GM12878 (cell line): ENCODE measurements around the gene ALAS2. TPM values are rescaled to one million over a fixed set of nuclear protein-coding genes. Genes with fewer than 3 reads are reported as not detected.

ENCODE experiments used
- ATAC-seq: fragments of 200-7000 bp; cut with Tn5 transposase; 3 replicates; pipeline ENCODE4 v1.9.1; 2020; ENCODE audit warnings: mild to moderate bottlenecking, moderate library complexity
- BruUV-seq: library from RNA; stranded (reverse); fragments of 400-500 nt; replicated peaks from 2 replicates; lab custom pipeline; 2021; lab: Mats Ljungman, UMichigan
- CTCF ChIA-PET: fragments of 300-600 bp; sonication (Branson Sonifier 250); formaldehyde crosslinking; extraction: SDS; loops from one replicate; lab custom pipeline; 2021; ENCODE audit warnings: inconsistent platforms; lab: Yijun Ruan, JAX
- POLR2A ChIA-PET: fragments of 350-600 bp; formaldehyde crosslinking; extraction: SDS; loops from one replicate; lab custom pipeline; 2021; ENCODE audit warnings: inconsistent platforms; lab: Charles Lee
- RAD21 ChIA-PET: fragments of 300-600 bp; sonication (Branson Sonifier 250); formaldehyde crosslinking; loops from one replicate; lab custom pipeline; 2023; ENCODE audit warnings: antibody characterized with exemption; ENCODE audit not compliant: unreplicated experiment; lab: Charles Lee
- SMC1A ChIA-PET: fragments of 300-600 bp; sonication (Branson Sonifier 250); formaldehyde crosslinking; loops from one replicate; lab custom pipeline; 2023; ENCODE audit not compliant: unreplicated experiment, uncharacterized antibody; lab: Charles Lee
- DNase-seq: peaks from one replicate; pipeline ENCODE4 v3.0.0-alpha.2; 2011; ENCODE audit warnings: low read depth, low spot score
- FAIRE-seq: peaks from 3 replicates; lab custom pipeline; 2011; peaks lifted over from hg19 to GRCh38; lab: Jason Lieb, UNC
- H2AFZ ChIP-seq: 2 replicates; pipeline ENCODE4 v1.6.0; 2011; ENCODE audit warnings: low read depth, low read length, control low read depth; ENCODE audit not compliant: control insufficient read depth
- H3K27ac ChIP-seq: 2 replicates; pipeline ENCODE4 v1.5.1; 2011; ENCODE audit warnings: control low read depth; ENCODE audit not compliant: control insufficient read depth, insufficient read depth
- H3K27me3 ChIP-seq, 2 experiments: replicated peaks in 1 of 2; 2 replicates each; pipeline versions ENCODE4 v1.6.0 to v1.6.1; 2011; ENCODE audit warnings: low read length in 1 of 2; ENCODE audit not compliant: control insufficient read depth in 2 of 2, insufficient read depth in 2 of 2
- H3K36me3 ChIP-seq, 2 experiments: 2 replicates each; pipeline ENCODE4 v1.5.1; 2011; ENCODE audit warnings: low read length in 1 of 2; ENCODE audit not compliant: control insufficient read depth in 2 of 2, insufficient read depth in 2 of 2
- H3K4me1 ChIP-seq: 2 replicates; pipeline ENCODE4 v1.6.1; 2011; ENCODE audit warnings: mild to moderate bottlenecking, low read length, moderate library complexity, mixed read lengths; ENCODE audit not compliant: control insufficient read depth, insufficient read depth
- H3K4me2 ChIP-seq: 2 replicates; pipeline ENCODE4 v1.6.0; 2011; ENCODE audit warnings: control low read depth; ENCODE audit not compliant: control insufficient read depth, insufficient read depth
- H3K4me3 ChIP-seq: fragments of 200-600 bp; sonication (generic); 2 replicates; pipeline ENCODE4 v1.5.1; 2016
- H3K79me2 ChIP-seq: 2 replicates; pipeline ENCODE4 v1.6.0; 2011; ENCODE audit warnings: low read length; ENCODE audit not compliant: control insufficient read depth, insufficient read depth
- H3K9ac ChIP-seq: 2 replicates; pipeline ENCODE4 v1.8.0; 2011; ENCODE audit warnings: low read length, control low read depth, mixed read lengths; ENCODE audit not compliant: control insufficient read depth, insufficient read depth
- H3K9me3 ChIP-seq: replicated peaks from 3 replicates; pipeline ENCODE4 v1.5.1; 2011; ENCODE audit warnings: mild to moderate bottlenecking, low read length; ENCODE audit not compliant: control insufficient read depth, insufficient read depth
- H4K20me1 ChIP-seq: 2 replicates; pipeline ENCODE4 v1.6.0; 2011; ENCODE audit not compliant: control insufficient read depth, insufficient read depth
- ATF3 ChIP-seq: IDR thresholded peaks from 2 replicates; pipeline ENCODE4 v1.6.1; 2011; ENCODE audit warnings: low read depth, mild to moderate bottlenecking, low read length, moderate library complexity, borderline replicate concordance; ENCODE audit errors: extremely low read depth
- ATF7 ChIP-seq: fragments of 450-650 bp; IDR thresholded peaks from 2 replicates; pipeline ENCODE4 v1.6.1; 2016; ENCODE audit warnings: low read depth, mild to moderate bottlenecking
- BCL11A ChIP-seq: IDR thresholded peaks from 2 replicates; pipeline ENCODE4 v1.6.1; 2011; ENCODE audit warnings: low read depth, low read length
- EP300 ChIP-seq, 2 experiments: fragments of 150-350 bp in 1 of 2; IDR thresholded peaks; 2 replicates each; pipeline ENCODE4 v1.6.1; 2011 to 2012; ENCODE audit warnings: low read depth in 2 of 2, low read length in 2 of 2, borderline replicate concordance in 1 of 2, improper control_type of control experiment in 1 of 2, inconsistent platforms in 1 of 2; ENCODE audit not compliant: control insufficient read depth in 1 of 2
- GABPA ChIP-seq: IDR thresholded peaks from 2 replicates; pipeline ENCODE4 v1.6.1; 2014; ENCODE audit warnings: antibody characterized with exemption, low read depth, mild to moderate bottlenecking, inconsistent platforms
- IRF3 ChIP-seq: fragments of 450-650 bp; IDR thresholded peaks from 2 replicates; pipeline ENCODE4 v1.6.1; 2014; ENCODE audit warnings: mild to moderate bottlenecking
- JUNB ChIP-seq: IDR thresholded peaks from 2 replicates; pipeline ENCODE4 v1.6.1; 2016; ENCODE audit warnings: antibody characterized with exemption, mild to moderate bottlenecking
- KDM1A ChIP-seq: fragments of 200-600 bp; sonication (generic); IDR thresholded peaks from 2 replicates; pipeline ENCODE4 v1.6.1; 2016; ENCODE audit warnings: borderline replicate concordance
- MAX ChIP-seq: IDR thresholded peaks from 2 replicates; pipeline ENCODE4 v1.6.1; 2012; ENCODE audit warnings: low read depth, low read length, improper control_type of control experiment
- MEF2B ChIP-seq: fragments of 450-650 bp; IDR thresholded peaks from 2 replicates; pipeline ENCODE4 v1.6.1; 2018; ENCODE audit warnings: mild to moderate bottlenecking, moderate library complexity; ENCODE audit not compliant: partially characterized antibody, poor library complexity, severe bottlenecking
- MTA3 ChIP-seq: IDR thresholded peaks from 2 replicates; pipeline ENCODE4 v1.6.1; 2012; ENCODE audit warnings: low read length, inconsistent platforms, borderline replicate concordance
- RAD51 ChIP-seq: fragments of 450-650 bp; IDR thresholded peaks from 2 replicates; pipeline ENCODE4 v1.6.1; 2016; ENCODE audit warnings: moderate library complexity, mild to moderate bottlenecking, inconsistent platforms
- SREBF1 ChIP-seq: IDR thresholded peaks from 2 replicates; pipeline ENCODE4 v1.6.1; 2012; ENCODE audit warnings: mild to moderate bottlenecking, low read length
- SUZ12 ChIP-seq: fragments of 200-600 bp; sonication (generic); IDR thresholded peaks from one replicate; pipeline ENCODE4 v1.6.1; 2018; ENCODE audit warnings: antibody characterized with exemption, mild to moderate bottlenecking; ENCODE audit not compliant: unreplicated experiment
- TCF12 ChIP-seq: IDR thresholded peaks from 2 replicates; pipeline ENCODE4 v1.6.1; 2011; ENCODE audit warnings: low read depth, mild to moderate bottlenecking, low read length
- USF2 ChIP-seq: IDR thresholded peaks from 2 replicates; pipeline ENCODE4 v1.6.1; 2011; ENCODE audit warnings: low read depth, low read length, improper control_type of control experiment, borderline replicate concordance
- ZNF687 ChIP-seq: fragments of 450-650 bp; IDR thresholded peaks from 2 replicates; pipeline ENCODE4 v1.6.1; 2017; ENCODE audit warnings: mild to moderate bottlenecking, moderate library complexity
- ZSCAN29 ChIP-seq: fragments of 450-650 bp; IDR thresholded peaks from 2 replicates; pipeline ENCODE4 v1.6.1; 2017; ENCODE audit warnings: mild to moderate bottlenecking, moderate library complexity
- WGBS: methylation state at CpG from one replicate; pipeline ENCODE4 v1.1.6; 2016; ENCODE audit warnings: low lambda C conversion rate; ENCODE audit not compliant: insufficient replicate concordance, insufficient coverage; ENCODE audit errors: missing lambda C conversion rate; 5-methylcytosine and 5-hydroxymethylcytosine counted together
- in situ Hi-C: fragments of 300-500 bp; cut with MboI; formaldehyde crosslinking; loops from 9 replicates; pipeline ENCODE4 v1.14.3; 2018; ENCODE audit warnings: mixed read lengths
- intact Hi-C: fragments of 100-400 bp; cut with micrococcal nuclease; formaldehyde crosslinking; loops from one replicate; pipeline ENCODE4 v1.14.2; 2022; ENCODE audit not compliant: unreplicated experiment
- polyA plus RNA-seq, 11 experiments: library from polyadenylated mRNA; depleted of rRNA in 4 of 11; unstranded in 6 of 11; stranded (reverse) in 5 of 11; fragments of >200 nt; fragmentation: Nextera tagmentation in 4 of 11; fragmentation: Illumina TruSeq in 1 of 11; extraction: Ambion mirVana in 4 of 11; extraction: Trizol in 1 of 11; gene quantifications; 1 replicate in 1 of 11; 2 replicates in 10 of 11; pipeline versions ENCODE4 v1.2.1 to v1.2.3, GENCODE V29; 2011 to 2016; ENCODE audit warnings: inconsistent platforms in 2 of 11, missing spikeins in 2 of 11, low read depth in 1 of 11
- total RNA-seq, 4 experiments: library from RNA; depleted of rRNA in 3 of 4; stranded (reverse); fragments of >200 nt in 3 of 4; fragmentation: Illumina TruSeq in 1 of 4; extraction: Trizol in 1 of 4; gene quantifications; 2 replicates each; pipeline versions ENCODE4 v1.2.1 to v1.2.3, GENCODE V29; 2013 to 2021

Gene ALAS2
- total and polyA plus RNA-seq, 10 of the 15 experiments (the other 5 are each of a cell fraction or from before 2014, with no cell fraction given), result not detected

GRCh38 chrX:54994668-54995351 is 36.0 kb downstream of the ALAS2 start:
- intact Hi-C loops, result no loop called here
- CTCF ChIA-PET, result no interaction called here
- FAIRE-seq (no peak), DNase-seq (no peak), ATAC-seq (no peak)
- Histone ChIP-seq H3K4me3 (no peak overlapping the region), H3K4me1 (no peaks in the 10 kb centered on the region; the same call in 1 of the 2 replicates), H3K27ac (no peak overlapping the region), H3K9me3 (no peaks in the 10 kb centered on the region), H3K79me2 (no peaks in the 10 kb centered on the region), H4K20me1 (no peaks in the 10 kb centered on the region), H3K36me3 (no peaks in the 10 kb centered on the region), H3K9ac (no peak overlapping the region), H3K4me2 (no peak overlapping the region), H3K27me3 (no peaks in the 10 kb centered on the region), H2AFZ (0 out of 2 replicates have a peak overlapping the region, but pooled peaks have one; percentile 7)
- 18% methylated on average over 6 of the region's 6 CpGs for WGBS
- BruUV-seq, result no TSS peak
- POLR2A ChIA-PET, result interaction anchor here (0.5 kb wide), 1 partner anchor 13 kb away, joined by 3 read pairs; no protein-coding TSS in a partner anchor
- in situ Hi-C loops, result no loop called here
- RAD21 ChIA-PET, result no interaction called here
- SMC1A ChIA-PET, result interaction anchor here (2.0 kb wide), 1 partner anchor 10 kb away, joined by 8 read pairs; no protein-coding TSS in a partner anchor
- TF ChIP-seq USF2 (no peak), ZSCAN29 (no peak), KDM1A (no peak), BCL11A (no peak), MAX (no peak), ATF3 (no peak), MEF2B (no peak), SREBF1 (no peak), SUZ12 (no peak), TCF12 (no peak), JUNB (no peak), IRF3 (no peak), ATF7 (no peak), MTA3 (no peak), ZNF687 (no peak), GABPA (no peak), RAD51 (no peak), EP300 (IDR thresholded peaks at IDR 0.05; ENCODE audit: borderline replicate concordance in 1 of 2, control insufficient read depth in 1 of 2, low read depth in 2 of 2, low read length in 2 of 2) (no peak)
